ENCODE data around the gene GDF15. TPM values are rescaled to one million over a fixed set of nuclear protein-coding genes. Genes with fewer than 3 reads are reported as not detected.
"Not testable (repeated sequence)": the region's sequence is repeated elsewhere in the genome, so short reads cannot be mapped to it uniquely, and the experiment has no call there.

GDF15 gene
- total and polyA plus RNA-seq, 8 donors = 15.7 to 180 (median 34.6) TPM

- DNase-seq = no peak
- ATAC-seq = no peak
- Histone ChIP-seq H3K36me3 (peaks cover 0 to 46% of the 10 kb centered on the region in 2 donors), H3K4me1 (peaks cover 10 to 44% of the 10 kb centered on the region in 2 donors), H3K4me3 (no peak overlapping the region), H3K27me3 (no peaks in the 10 kb centered on the region), H3K27ac (no peak overlapping the region), H3K9me3 (no peaks in the 10 kb centered on the region)
- TF ChIP-seq CTCF (IDR thresholded peaks at IDR 0.05) = no peak
- intact Hi-C loops (cut with DNase I) = no loop called here
Observed at GRCh38 chr19:18362934-18363542, 22.9 kb upstream of the GDF15 start.

- ATAC-seq (no peak), DNase-seq (no peak)
- Histone ChIP-seq H3K27ac (no peak overlapping the region), H3K9me3 (no peaks in the 10 kb centered on the region), H3K27me3 (no peaks in the 10 kb centered on the region), H3K36me3 (peaks cover 0 to 38% of the 10 kb centered on the region in 2 donors), H3K4me3 (no peak overlapping the region), H3K4me1 (peaks cover 10 to 44% of the 10 kb centered on the region in 2 donors)
- intact Hi-C loops (cut with DNase I) = no loop called here
- TF ChIP-seq CTCF (IDR thresholded peaks at IDR 0.05) = no peak
Observed at GRCh38 chr19:18363787-18364186, 22.2 kb upstream of the GDF15 start.

GRCh38 chr19:18364277-18364825, 21.6 kb upstream of the GDF15 start:
- intact Hi-C loops (cut with DNase I); H3K4me3 ChIP-seq; H3K9me3 ChIP-seq; H3K27me3 ChIP-seq: not testable (repeated sequence)
- peaks cover 0 to 33% of the 10 kb centered on the region in 2 donors for H3K36me3 ChIP-seq
- H3K4me1 ChIP-seq = peaks cover 10 to 44% of the 10 kb centered on the region in 2 donors
- DNase-seq (peak in 1 of 4 donors; percentile 59), ATAC-seq (peak; percentile 8)
- peak overlapping the region; percentile 85 to 90 for H3K27ac ChIP-seq

- H3K36me3 ChIP-seq = peaks cover 0 to 27% of the 10 kb centered on the region in 2 donors
- peak; percentile 67 for ATAC-seq
- no peak for TF ChIP-seq CTCF (IDR thresholded peaks at IDR 0.05)
- peak overlapping the region; percentile 85 to 90 for H3K27ac ChIP-seq
- DNase-seq = peak in 3 of 4 donors; percentile 82 to 94 (median 87)
- H3K4me3 ChIP-seq = no peak overlapping the region
- intact Hi-C loops (cut with DNase I) = no loop called here
- H3K9me3 ChIP-seq = no peaks in the 10 kb centered on the region
- H3K27me3 ChIP-seq = no peaks in the 10 kb centered on the region
- peaks cover 10 to 44% of the 10 kb centered on the region in 2 donors for H3K4me1 ChIP-seq
Observed at GRCh38 chr19:18364826-18365528, 21.0 kb upstream of the GDF15 start.

GRCh38 chr19:18366021-18366435, 19.9 kb upstream of the GDF15 start:
- intact Hi-C loops (cut with DNase I) = no loop called here
- no peak overlapping the region for H3K4me3 ChIP-seq
- no peak for ATAC-seq
- H3K9me3 ChIP-seq = no peaks in the 10 kb centered on the region
- DNase-seq = no peak
- TF ChIP-seq CTCF (IDR thresholded peaks at IDR 0.05) = no peak
- H3K4me1 ChIP-seq = peaks cover 10 to 44% of the 10 kb centered on the region in 2 donors
- H3K36me3 ChIP-seq = peaks cover 0 to 16% of the 10 kb centered on the region in 2 donors
- peak overlapping the region; percentile 85 to 90 for H3K27ac ChIP-seq
- H3K27me3 ChIP-seq = no peaks in the 10 kb centered on the region
